Activated CD8-positive, alpha-beta T cell treated with anti-CD3 and anti-CD28 coated beads for 36 hours (primary cell): ENCODE measurements around the gene DUSP14. TPM values are rescaled to one million over a fixed set of nuclear protein-coding genes. Genes with fewer than 3 reads are reported as not detected.

ENCODE experiments used
- ATAC-seq: fragments of 200-7000 bp; cut with Tn5 transposase; one replicate; pipeline ENCODE4 v1.10.0; 2021; ENCODE audit warnings: mild to moderate bottlenecking, moderate library complexity
- CTCF ChIA-PET: fragments of 350-600 bp; sonication (Branson Sonifier 250); formaldehyde crosslinking; loops from one replicate; lab custom pipeline; 2021; ENCODE audit warnings: antibody characterized with exemption; lab: Charles Lee
- POLR2A ChIA-PET: fragments of 350-600 bp; sonication (Branson Sonifier 250); formaldehyde crosslinking; loops from one replicate; lab custom pipeline; 2021; ENCODE audit warnings: antibody characterized with exemption; lab: Charles Lee
- DNase-seq: peaks from one replicate; pipeline ENCODE4 v3.0.0-alpha.2; 2020
- H3K27ac Mint-ChIP-seq: one replicate; pipeline ENCODE4 v1.8.0; 2021; ENCODE audit warnings: mild to moderate bottlenecking, mixed read lengths
- H3K27me3 Mint-ChIP-seq: one replicate; pipeline ENCODE4 v1.8.0; 2021; ENCODE audit warnings: mixed read lengths
- H3K36me3 Mint-ChIP-seq: one replicate; pipeline ENCODE4 v1.8.0; 2021; ENCODE audit warnings: low read depth, mixed read lengths
- H3K4me1 Mint-ChIP-seq: one replicate; pipeline ENCODE4 v1.8.0; 2021; ENCODE audit warnings: low read depth, mixed read lengths
- H3K4me3 Mint-ChIP-seq: one replicate; pipeline ENCODE4 v1.8.0; 2021; ENCODE audit warnings: mild to moderate bottlenecking, moderate library complexity, mixed read lengths
- H3K9me3 Mint-ChIP-seq: one replicate; pipeline ENCODE4 v1.8.0; 2021; ENCODE audit warnings: mixed read lengths
- intact Hi-C: fragments of 100-400 bp; cut with micrococcal nuclease; formaldehyde crosslinking; loops from one replicate; pipeline ENCODE4 v1.10.0; 2022
- total RNA-seq, 2 experiments: library from RNA; stranded (reverse); gene quantifications; one replicate each; pipeline ENCODE4 v1.2.3, GENCODE V29; 2021
- TF ChIP-seq, protein P1 (sequence below): fragments of 200-600 bp; IDR thresholded peaks from one replicate; pipeline ENCODE4 v1.8.0; 2022; ENCODE audit warnings: antibody characterized with exemption, mild to moderate bottlenecking

Gene DUSP14
- total RNA-seq, 2 experiments from 2014 or later: 13.3 to 15.5 TPM

DNA sequence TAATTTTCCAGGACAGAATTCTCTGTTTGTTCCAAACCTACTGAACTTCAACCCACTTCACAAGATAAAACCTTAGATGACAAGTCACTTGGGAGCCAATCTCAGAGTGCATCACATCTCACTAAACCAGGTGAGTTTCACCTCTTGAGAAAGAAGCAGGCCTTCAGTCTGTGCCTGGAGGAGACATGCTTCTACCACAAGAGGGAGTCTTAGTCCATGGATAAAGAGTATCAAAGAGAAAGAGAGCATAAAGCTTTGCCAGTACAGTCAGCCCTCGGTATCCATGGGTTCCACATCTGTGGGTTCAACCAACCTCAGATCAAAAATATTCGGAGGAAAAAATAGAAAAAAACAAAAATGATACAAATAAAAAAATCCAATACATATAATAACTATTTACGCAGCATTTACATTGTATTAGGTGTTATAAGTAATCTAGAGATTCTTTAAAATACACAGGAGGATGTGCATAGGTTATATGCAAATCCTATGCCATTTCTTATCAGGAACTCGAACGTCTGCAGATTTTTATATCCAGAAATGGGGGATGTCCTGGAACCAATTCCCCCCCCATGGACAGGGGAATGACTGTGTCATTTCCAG, 37.7 kb downstream of the DUSP14 start:
- H3K36me3 Mint-ChIP-seq: peaks cover 13% of the 10 kb centered on the region
- intact Hi-C loops: loop anchor here (10.0 kb wide), 1 partner anchor 267 kb away; no protein-coding TSS in a partner anchor

DNA sequence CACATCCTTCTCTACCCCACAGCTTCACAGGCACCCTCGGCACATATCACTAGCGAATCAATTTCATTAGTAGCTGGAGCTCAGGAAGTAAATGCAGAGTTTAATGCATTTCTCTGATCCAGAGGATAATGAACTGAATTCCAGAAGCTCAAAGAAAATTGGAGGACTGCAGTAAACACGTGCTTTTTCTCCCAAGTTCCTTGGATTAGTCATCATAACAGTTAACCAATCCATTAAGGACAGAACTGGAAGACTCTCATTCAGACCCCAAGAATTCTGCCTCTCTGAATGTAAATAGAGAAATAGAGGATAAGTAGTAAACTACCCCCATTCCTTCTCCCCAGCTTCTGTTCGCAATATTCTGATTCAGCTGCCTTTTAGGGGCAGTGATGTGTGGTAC, 40.7 kb downstream of the DUSP14 start:
- CTCF ChIA-PET: interaction anchor here (1.4 to 2.1 kb wide), 2 partner anchors 79 to 240 kb away, joined by 3 to 4 read pairs; partner anchors contain the start of gene SYNRG

More for the DNA sequence above, 37.7 kb downstream of the DUSP14 start:
- no peaks in the 10 kb centered on the region for H3K9me3 Mint-ChIP-seq
- DNase-seq: peak; percentile 32
- no peak overlapping the region for H3K4me3 Mint-ChIP-seq
- CTCF ChIA-PET: interaction anchor here (0.5 to 2.1 kb wide), 22 partner anchors 8 to 441 kb away, joined by 3 to 16 read pairs (median 4); partner anchors contain the start of genes DDX52 and SYNRG
- H3K27me3 Mint-ChIP-seq: no peaks in the 10 kb centered on the region
- TF ChIP-seq, protein P1, sequence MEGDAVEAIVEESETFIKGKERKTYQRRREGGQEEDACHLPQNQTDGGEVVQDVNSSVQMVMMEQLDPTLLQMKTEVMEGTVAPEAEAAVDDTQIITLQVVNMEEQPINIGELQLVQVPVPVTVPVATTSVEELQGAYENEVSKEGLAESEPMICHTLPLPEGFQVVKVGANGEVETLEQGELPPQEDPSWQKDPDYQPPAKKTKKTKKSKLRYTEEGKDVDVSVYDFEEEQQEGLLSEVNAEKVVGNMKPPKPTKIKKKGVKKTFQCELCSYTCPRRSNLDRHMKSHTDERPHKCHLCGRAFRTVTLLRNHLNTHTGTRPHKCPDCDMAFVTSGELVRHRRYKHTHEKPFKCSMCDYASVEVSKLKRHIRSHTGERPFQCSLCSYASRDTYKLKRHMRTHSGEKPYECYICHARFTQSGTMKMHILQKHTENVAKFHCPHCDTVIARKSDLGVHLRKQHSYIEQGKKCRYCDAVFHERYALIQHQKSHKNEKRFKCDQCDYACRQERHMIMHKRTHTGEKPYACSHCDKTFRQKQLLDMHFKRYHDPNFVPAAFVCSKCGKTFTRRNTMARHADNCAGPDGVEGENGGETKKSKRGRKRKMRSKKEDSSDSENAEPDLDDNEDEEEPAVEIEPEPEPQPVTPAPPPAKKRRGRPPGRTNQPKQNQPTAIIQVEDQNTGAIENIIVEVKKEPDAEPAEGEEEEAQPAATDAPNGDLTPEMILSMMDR: peak; percentile 74
- H3K4me1 Mint-ChIP-seq: peaks cover 7% of the 10 kb centered on the region
- POLR2A ChIA-PET: no interaction called here
- peak; percentile 90 for ATAC-seq
- no peak overlapping the region for H3K27ac Mint-ChIP-seq

DNA sequence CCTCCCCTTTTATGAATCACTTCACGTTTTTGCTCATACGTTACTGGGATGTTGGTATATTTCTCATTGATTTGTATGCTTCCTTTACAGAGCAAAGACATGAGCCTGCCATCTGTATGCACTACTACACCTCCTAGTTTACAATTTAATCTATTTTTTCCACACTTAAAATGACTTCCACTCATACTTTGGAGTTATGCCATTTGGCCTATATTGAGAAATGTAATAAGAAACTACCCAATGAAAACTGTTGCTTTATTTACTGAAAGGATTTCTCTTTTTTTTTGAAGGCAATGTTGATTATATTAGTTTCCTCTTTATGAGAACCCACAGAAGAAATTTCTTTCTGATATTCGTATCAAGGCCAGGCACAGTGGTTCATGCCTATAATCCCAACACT, 43.1 kb downstream of the DUSP14 start:
- H3K36me3 Mint-ChIP-seq: peaks cover 8% of the 10 kb centered on the region
- TF ChIP-seq, protein P1: no peak
- DNase-seq (no peak), ATAC-seq (no peak)
- no peaks in the 10 kb centered on the region for H3K9me3 Mint-ChIP-seq
- H3K27ac Mint-ChIP-seq: no peak overlapping the region
- H3K4me3 Mint-ChIP-seq: no peak overlapping the region
- H3K4me1 Mint-ChIP-seq: no peaks in the 10 kb centered on the region
- no peaks in the 10 kb centered on the region for H3K27me3 Mint-ChIP-seq
- ChIA-PET CTCF (no interaction called here), POLR2A (no interaction called here)
- intact Hi-C loops: no loop called here

More for the DNA sequence above, 40.7 kb downstream of the DUSP14 start:
- intact Hi-C loops: no loop called here
- no peak for ATAC-seq
- POLR2A ChIA-PET: no interaction called here
- H3K27ac Mint-ChIP-seq: peak overlapping the region; percentile 0
- no peak overlapping the region for H3K4me3 Mint-ChIP-seq
- H3K9me3 Mint-ChIP-seq: no peaks in the 10 kb centered on the region
- H3K27me3 Mint-ChIP-seq: no peaks in the 10 kb centered on the region
- TF ChIP-seq, protein P1: no peak
- DNase-seq: no peak
- no peaks in the 10 kb centered on the region for H3K4me1 Mint-ChIP-seq
- peaks cover 4% of the 10 kb centered on the region for H3K36me3 Mint-ChIP-seq

DNA sequence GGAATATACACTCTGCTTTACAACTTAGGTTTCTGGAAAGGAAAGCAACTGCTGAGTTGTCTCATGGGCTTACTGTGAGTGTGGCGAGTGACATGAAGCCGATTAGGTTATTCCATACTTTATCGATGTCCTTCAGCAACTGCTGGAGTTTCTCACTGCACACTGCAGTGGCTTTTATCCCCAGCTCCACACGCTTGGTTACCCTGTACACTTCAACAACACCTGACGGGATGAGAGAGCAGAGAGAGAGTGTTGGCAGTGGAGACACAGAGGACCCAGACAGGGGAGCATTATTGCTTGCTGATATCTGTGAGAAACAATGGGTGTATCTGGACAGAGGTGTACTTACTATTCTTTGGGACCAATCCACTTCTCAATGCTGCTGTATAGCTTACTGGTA, 46.2 kb downstream of the DUSP14 start:
- TF ChIP-seq, protein P1: no peak
- ChIA-PET CTCF (interaction anchor here (2.0 kb wide), 1 partner anchor 9 kb away, joined by 12 read pairs; no protein-coding TSS in a partner anchor), POLR2A (interaction anchor here (1.0 kb wide), 1 partner anchor 72 kb away, joined by 3 read pairs; no protein-coding TSS in a partner anchor)
- H3K4me3 Mint-ChIP-seq: no peak overlapping the region
- H3K27me3 Mint-ChIP-seq: no peaks in the 10 kb centered on the region
- peak overlapping the region; percentile 39 for H3K27ac Mint-ChIP-seq
- ATAC-seq (no peak), DNase-seq (no peak)
- peaks cover 22% of the 10 kb centered on the region for H3K36me3 Mint-ChIP-seq
- H3K4me1 Mint-ChIP-seq: no peaks in the 10 kb centered on the region
- intact Hi-C loops: no loop called here
- no peaks in the 10 kb centered on the region for H3K9me3 Mint-ChIP-seq

DNA sequence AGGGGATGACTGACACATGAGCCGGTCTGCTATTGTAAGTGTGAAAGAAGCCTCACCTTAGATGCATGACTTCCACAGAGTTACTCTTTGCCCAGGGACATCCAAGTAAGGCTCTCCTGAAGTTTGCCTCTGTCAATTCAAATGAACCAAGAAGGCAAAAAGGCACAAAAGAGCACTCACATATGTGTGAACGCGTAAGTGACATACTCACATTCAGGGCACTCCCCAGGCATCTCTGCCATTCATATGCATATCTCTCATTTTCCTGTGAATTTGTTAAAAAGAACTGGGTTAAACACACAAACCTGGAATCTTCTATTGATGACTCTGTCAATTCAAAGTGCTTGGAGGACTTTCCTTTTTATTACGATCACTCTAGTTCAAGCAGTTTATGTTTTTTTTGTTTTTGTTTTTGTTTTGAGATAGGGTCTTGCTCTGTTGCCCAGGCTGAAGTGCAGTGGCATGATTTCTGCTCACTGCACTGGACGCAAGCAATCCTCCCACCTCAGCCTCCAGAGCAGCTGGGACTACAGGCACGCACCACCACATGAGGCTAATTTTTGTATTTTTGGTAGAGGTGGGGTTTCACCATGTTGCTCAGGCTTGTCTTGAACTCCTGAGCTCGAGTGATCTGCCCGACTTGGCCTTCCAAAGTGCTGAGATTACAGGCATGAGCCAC, 49.4 kb downstream of the DUSP14 start:
- H3K4me3 Mint-ChIP-seq: no peak overlapping the region
- CTCF ChIA-PET: no interaction called here

More for the DNA sequence above, 49.4 kb downstream of the DUSP14 start:
- H3K27me3 Mint-ChIP-seq: no peaks in the 10 kb centered on the region
- H3K27ac Mint-ChIP-seq: no peak overlapping the region
- no peaks in the 10 kb centered on the region for H3K9me3 Mint-ChIP-seq
- peaks cover 37% of the 10 kb centered on the region for H3K36me3 Mint-ChIP-seq
- no peak for DNase-seq
- TF ChIP-seq, protein P1: no peak
- POLR2A ChIA-PET: no interaction called here
- ATAC-seq: no peak
- peaks cover 22% of the 10 kb centered on the region for H3K4me1 Mint-ChIP-seq
- intact Hi-C loops: no loop called here
